GM21825 (cell line): Measurements from ENCODE around the gene MARK3.
A peak's percentile ranks its signal among the peaks of the same experiment; 100 is the strongest.

Experiments used
- ATAC-seq: cut with Tn5 transposase; IDR thresholded peaks from one replicate; pipeline ENCODE4 v1.9.1; 2021; ENCODE audit warnings: mild to moderate bottlenecking, moderate library complexity; ENCODE audit not compliant: unreplicated experiment

MARK3 gene

DNA sequence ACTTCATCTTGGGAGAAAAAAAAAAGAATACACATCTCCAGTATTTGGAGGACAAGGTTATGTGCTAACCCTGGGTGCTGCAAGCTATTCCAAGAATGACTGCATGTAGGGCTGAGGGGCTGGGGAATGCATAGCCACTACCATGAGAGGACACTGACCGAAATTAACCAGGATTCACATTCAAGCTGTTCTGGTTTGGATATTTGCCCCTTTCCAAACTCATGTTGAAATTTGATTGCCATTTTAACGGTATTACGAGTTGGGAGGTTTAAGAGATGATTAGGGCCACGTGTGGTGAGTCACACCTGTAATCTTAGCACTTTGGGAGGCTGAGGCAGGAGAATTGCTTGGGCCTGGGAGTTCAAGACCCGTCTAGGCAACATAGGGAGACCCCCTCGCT is 18.5 kb upstream of the MARK3 start:
- no peak for ATAC-seq

DNA sequence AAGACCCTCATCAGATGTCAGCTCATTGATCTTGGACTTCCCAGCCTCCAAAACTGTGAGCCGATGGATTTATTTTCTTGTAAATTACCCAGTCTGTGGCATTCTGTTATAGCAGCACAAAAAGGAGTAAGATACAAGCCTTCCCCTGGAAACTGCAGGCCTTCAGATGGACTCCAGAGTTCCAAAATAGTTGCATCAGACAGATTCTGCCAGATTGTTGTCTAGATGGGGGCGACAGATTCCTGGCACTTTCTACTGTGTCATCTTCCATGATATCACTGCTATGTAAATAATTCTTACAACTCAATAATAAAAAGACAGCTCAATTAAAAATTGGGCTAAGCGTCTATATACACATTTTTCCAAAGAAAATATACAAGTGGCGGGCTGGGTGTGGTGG is 17.2 kb upstream of the MARK3 start:
- no peak for ATAC-seq

DNA sequence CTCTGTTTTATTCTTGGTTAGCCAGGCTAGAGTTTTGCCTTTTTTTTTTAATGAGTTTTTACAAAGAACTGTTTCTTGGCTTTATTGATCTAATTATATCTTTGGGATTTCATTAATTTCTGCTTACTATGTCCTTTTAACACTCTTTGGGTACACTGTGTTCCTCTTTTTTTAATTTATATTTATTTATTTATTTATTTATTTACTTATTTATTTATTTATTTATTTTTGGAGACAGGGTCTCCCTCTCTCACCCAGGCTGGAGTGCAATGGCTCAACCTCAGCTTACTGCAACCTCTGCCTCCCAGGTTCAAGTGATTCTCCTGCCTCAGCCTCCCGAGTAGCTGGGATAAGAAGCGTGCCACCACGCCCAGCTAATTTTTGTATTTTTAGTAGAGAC is 15.1 kb upstream of the MARK3 start:
- no peak for ATAC-seq

DNA sequence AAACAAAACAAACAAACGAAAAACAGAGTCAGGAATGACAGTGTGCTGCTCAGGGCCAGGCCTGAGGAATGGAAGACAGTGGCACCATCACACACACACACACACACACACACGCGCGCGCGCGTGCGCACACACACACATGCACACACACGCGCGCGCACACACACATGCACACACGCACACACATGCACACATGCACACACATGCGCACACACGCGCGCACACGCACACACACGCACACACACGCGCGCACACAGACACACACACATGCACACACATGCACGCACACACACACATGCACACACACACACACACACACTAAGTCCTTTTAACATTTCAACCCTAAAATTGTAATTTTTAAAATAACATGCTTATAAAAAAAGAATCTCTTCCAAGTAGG is 13.2 kb upstream of the MARK3 start:
- ATAC-seq: no peak

DNA sequence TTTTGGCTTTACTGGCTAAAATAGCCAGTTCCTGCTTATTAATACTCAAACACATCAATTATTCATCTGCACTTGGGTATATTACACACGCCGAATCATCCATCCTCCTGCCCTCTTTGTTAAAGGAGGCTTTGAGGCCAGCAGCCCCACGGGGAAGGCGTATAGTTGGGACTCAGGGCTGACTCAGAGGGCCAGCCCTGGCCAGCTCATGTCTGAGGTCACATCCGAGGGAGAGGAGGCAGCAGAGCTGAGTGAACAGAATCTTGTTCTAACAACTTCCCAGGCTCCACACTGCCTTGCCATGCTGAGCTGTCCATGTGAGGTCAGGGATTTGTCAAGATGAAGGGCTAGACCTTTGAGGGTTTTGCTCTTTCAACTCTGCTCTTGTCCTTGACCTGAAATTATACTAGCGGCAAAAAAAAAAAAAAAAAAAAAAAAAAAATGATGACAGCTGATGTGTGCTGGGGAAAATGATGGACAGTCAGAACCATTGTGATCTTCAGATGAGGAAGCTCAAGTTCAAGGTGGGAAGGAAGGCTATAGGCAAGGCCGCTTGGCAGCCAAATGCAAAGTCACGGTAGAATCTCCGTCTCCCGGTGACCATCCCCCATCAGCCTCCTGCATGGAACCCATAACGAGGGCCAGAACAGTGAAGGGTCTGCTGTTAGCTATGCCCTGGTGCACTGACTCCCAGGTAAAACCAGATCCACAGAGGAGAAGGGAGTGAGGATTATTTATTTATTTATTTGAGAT is 12.5 kb upstream of the MARK3 start:
- no peak for ATAC-seq

DNA sequence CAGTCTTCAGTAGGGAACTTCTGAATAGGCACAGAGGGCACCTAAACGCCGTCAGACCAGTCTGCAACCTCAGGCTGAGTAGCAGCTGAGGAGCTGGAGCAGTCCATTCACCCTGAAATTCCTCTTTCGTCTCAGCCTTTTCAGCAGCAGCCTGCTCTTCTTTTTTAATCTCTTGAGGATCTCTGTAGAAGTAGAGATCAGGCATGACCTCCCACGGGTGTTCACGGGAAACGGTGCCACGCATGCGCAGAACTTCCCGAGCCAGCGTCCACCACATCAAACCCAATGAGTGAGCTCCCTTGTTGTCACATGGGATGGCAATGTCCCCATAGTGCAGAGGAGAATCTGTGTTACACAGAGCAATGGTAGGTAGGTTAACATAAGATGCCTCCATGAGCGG is 11.1 kb upstream of the MARK3 start:
- ATAC-seq: no peak

DNA sequence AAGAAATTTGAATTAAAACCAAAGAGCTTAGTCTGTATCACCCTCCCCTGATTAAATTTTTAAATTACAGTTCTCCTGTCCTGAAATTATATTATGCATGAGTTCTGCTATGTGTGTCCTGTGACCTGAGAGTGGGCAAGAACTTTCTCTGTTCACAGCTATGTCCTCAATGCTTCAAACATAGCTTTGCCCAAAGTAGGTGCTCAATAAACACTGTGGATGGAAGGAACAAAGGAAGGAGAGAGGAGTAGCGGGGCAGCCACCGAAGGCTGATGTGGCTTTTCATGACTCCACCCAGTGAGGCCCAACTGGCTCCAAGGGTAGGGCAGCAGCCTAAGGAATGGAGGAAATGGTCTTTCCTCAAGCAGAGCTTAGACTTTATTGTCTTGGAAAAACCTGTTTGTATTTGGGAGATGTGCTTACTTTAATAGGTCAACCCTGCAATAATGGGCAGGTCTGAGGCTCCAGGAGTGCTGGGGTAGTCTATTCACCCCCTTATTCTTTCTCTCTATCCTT is 7.6 kb upstream of the MARK3 start:
- ATAC-seq: no peak

DNA sequence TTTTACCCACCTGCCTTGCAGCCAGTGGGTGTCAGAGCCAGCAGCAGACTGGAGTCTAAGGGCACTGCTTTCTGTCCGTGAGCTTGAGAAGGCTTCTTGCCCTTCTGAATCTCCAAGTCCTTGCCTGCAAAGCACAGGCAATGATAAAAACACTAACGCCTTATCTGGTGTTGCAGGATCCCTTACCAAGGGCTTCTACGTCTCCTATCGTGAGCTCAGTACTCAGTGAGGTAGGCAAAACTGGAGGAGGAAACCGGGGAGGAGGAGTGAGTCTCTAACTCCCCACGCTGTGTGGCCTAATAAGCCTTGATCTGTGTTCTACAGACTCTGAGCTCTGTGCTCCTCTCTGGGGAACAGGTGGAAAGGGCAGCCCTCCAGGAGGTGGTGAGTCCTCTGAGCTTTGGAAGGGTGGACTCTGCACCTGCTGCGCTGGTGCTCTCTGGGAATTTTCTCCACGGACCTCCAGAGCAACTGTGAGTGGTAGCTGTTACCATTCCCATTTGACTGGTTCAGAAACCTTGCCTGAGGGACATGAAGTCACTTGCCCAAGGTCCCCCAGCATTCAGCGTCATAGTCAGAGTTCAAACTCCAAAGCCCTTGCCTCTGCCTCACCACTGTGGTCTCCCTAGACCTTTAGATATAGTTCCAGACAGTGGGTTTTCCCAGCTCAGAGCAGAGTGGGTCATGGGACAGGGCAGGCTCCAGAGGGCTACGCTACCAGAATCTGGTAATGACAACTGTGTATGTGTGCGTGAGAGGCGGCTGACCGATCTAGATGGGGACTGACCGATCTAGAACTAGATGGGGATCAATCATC is 7.0 kb upstream of the MARK3 start:
- ATAC-seq: no peak

DNA sequence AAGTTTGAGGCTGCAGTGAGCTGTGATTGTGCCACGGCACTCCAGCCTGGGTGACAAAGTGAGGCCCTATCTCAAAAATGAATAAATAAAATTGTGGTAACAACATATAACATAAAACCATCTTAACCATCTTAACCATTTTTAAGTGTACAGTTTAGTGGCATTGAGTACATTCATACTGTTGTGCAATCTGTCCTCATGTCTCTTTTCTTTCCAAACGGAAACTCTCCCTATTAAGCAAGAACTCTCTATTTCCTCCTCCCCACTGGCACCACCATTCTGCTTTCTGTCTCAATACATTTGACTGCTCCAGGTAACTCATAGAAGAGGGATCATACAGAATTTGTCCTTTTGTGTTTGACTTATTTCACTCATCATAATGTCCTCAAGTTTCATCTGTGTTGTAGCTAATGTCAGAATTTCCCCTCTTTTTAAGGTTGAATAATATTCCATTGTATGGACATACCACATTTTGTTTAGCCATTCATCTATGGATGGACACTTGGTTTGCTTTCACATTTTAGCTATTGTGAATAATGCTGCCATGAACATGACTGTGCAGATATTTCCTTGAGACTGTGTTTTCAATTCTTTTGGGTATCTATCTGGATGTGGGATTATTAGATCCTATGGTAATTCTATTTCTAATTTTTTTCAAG is 4.4 kb upstream of the MARK3 start:
- no peak for ATAC-seq

DNA sequence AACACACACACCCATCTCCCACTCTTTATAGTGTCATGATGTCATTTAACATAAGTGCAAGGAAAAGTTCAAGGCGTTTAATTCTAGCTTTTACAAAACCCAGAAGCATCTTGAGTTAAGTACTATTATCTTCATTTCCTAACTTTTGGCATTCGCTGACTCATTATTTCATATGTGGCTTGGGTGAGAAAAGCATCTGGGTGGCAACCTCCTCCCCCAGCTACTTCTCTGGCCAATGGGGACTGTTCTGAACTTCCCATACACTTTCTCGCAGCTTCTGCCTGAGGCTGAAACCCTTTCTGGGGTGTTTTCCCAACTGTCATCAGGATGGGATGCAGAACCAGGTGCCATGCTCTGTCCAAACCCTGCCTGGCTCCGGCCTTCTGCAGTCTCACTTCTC is 2.8 kb upstream of the MARK3 start:
- no peak for ATAC-seq

DNA sequence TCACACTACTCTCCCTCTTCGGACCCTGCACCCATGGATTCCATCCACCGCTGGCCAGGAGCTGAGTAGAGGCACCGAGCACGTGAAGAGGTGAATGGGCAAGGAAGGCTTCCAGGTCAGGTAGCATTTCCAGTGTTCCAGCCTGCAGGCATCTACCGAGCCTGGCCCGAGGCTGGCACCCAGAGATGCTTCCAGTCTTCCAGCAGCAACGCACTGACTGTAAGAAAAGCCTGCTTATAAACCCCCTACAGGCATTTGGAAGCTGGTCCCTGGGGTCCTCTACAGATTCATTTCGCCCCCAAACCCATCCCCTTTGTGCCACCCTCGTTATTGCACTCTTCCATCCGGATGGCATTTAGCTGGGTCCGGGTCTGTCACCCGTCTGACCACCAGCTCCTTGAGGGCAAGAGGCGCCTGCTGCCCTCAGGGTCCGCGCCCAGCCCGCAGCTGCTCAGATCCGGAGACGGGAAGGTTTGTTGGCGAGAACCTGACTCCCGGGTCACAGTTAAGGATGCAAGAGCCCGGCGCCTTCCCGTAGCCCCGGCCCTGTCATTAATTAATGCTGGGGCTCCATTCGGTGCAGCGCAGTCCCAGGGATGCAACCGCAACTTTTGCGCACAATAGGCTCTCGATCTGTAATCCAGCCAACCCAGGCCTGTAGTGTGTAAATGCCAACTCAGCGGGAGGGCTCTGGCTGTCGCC is 614 bp upstream of the MARK3 start:
- peak; percentile 1 for ATAC-seq

DNA sequence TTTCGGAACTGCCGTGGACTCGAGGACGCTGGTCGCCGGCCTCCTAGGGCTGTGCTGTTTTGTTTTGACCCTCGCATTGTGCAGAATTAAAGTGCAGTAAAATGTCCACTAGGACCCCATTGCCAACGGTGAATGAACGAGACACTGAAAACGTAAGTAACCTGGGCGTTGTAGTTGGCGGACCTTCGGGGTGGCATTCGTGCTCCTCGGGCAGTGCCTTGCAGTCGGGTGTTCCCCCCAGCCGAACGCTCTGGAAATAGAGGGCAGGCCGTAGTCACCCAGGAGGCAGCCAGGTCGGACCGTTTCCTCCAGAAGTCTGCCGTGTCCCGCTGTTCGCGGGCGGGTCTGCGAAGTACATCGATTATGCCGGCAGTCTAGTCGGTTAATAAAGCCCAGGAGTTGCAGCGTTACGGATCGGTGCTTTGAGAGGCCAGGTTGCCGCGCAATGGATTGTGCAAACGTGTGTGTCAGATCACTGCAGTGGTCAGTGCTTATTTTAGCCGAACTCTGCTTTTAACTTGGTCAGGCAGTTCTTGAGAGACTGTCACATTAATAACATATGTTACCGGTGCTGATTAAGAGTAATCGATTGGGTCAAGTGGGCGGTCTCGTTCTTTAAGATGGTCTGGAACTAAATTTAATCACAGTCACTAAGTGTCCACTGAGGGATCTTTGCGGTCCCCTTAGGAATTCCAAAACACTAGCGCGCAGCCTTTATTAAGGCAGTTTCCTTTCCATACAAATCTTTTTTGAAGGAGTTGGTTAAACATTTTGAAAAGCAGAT is 906 bp downstream of the MARK3 start:
- peak; percentile 9 for ATAC-seq

DNA sequence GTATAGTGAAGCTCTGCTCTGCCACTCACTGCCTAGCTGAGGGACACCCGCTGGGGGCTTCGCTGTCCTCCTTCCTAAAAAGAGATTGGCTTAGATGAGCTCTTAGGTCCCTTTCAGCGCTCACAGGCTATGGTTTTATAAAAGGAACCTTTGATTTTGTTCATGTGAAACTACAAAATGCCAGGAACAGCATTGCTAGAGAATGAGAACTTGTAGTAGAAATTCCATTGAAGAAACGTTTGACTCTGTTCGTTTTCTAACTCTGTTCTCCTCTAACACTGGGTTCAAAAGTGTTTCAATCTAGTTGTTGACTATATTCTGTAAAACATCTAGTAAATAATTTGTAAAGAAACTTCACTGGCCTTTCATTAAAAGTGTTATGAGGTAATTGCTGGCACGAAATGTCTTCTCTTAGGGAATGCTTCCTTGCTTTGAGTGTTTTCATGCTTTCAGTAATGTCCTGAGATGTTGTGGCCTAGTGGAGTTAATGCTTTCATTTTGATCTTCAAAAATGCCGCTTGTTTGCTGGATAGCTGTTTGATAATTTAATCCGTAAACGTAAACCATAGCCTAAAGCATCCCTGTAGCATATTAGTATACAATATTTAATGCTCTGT is 1.6 kb downstream of the MARK3 start:
- ATAC-seq: no peak

DNA sequence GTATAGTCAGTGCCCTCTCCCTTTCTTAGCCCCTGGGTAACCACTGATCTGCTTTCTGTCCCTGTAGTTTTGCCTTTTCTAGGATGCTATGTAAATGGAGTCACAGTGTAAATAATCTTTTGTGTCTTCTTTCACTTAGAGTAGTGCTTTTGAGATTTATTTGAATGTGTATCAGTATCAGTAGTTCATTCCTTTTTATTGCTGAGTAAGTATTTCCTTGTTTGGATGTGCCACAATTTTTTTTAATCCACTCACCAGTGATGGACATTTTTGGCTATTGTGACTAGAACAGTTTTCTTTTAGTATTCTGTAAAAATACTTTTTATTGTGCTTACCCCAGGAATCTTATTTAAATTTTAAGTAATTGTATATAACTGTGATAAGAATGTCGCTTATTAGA is 3.4 kb downstream of the MARK3 start:
- ATAC-seq: no peak

DNA sequence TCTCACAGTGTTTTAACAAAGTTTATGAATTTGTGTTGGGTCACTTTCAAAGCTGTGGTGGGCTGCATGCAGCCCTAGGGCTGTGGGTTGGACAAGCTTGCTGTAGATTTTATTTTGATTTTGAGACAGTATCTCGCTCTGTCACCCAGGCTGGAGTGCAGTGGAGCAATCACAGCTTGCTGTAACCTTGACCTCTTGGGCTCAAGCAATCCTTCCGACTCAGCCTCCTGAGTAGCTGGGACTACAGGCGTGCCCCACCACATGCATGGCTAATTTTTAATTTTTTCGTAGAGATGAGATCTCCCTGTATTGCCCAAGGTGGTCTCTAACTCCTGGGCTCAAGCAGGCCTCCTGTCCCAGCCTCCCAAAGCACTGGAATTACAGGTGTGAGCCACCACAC is 5.4 kb downstream of the MARK3 start:
- no peak for ATAC-seq

DNA sequence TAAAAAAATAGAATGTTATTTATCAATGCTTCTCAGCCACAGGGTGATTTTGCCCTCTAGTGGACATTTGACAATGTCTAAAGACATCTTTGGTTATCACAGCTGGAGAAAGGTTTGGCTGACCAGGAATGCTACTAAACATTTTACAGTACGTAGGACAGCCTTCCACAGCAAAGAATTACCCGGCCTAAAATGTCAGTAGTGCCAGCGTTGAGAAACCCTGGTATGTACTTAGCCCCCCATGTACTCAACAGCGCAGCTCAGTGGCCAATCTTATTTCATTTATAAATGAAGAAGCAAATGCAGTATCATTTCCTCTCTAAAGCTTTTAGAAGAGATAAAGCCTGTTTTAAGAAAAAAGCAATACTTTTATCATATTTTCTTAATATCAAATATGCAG is 5.8 kb downstream of the MARK3 start:
- ATAC-seq: no peak

DNA sequence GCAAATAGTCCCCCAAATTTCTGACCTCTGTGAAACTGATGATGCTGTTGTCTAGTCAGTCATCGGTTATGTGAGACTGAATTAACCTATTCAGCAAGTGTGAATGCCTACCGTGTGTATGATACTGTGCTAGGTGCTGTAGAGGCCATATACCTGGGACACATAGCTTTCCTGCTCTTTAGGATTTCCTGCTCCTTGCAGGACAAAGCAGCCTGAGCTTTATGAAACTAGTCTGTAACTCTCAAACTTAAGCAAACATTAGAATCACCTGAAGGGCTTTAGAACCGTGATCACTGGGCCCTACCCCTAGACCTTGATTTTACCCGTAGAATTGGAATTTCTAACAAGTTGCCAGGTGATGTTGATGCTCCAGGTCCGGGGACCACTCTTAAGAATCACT is 6.9 kb downstream of the MARK3 start:
- no peak for ATAC-seq

DNA sequence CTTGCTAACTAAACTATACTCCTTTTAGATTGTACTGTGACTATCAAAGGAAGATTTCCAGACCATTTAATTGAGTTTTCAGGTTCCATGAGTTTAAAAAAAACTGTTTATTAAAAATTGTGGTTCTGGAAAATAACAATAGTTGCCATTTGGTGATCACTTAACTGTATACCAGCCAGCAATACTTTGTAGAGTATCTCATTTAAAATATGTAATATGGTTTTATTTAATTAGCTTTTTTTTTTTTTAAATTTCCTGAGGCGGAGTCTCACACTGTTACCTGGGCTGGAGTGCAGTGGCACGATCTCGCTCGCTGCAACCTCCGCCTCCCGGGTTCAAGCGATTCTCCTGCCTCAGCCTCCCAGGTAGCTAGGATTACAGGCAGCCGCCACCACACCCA is 7.4 kb downstream of the MARK3 start:
- no peak for ATAC-seq

DNA sequence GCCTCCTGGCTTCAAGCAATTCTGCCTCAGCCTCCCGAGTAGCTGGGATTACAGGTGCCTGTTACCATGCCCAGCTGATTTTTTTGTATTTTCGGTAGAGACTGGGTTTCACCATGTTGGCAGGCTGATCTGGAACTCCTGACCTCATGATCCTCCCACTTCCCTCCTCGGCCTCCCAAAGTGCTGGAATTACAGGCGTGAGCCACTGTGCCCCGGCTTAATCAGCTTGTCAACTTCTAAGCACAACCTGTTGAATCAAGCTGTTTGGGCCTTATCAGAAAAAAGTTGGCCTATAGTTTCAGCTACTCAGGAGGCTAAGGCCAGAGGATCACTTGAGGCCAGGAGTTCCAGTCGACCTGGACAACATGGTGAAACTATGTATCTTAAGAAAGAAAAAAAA is 7.9 kb downstream of the MARK3 start:
- ATAC-seq: no peak
